ENCODE data around the gene PROP1.
"Not testable (repeated sequence)": the region's sequence is repeated elsewhere in the genome, so short reads cannot be mapped to it uniquely, and the experiment has no call there.

DNA sequence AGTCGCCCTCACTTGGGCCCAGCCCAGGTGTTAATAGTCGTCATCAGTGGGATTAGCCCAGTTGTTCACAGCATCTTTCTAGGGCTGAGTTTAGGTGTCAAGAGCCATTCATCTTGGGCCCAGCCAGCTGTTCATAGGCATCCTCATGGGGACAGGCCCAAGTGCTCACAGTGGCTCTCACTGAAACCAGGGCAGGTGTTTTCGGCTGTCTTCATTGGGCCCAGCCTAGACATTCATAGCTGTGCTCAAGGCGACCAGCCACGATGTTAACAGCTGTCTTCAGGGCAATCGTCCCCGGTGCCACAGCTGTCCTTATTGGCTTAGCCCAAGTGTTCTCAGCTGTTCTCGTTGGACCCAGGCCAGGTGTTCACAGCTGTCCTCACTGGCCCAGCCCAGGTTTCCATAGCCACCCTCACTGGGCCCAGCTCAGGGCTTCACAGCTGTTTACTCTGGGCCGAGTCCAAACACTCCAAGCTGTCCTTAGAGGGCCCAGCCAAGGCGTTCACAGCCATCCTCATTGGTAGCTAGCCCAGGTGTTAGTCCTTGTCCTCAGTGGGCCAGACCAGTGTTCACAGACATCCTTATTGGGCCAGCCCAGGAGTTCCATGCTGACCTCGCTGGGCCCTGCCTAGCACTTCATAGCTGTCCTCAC, 23.5 kb upstream of the PROP1 start:
- TF ChIP-seq, protein P1, sequence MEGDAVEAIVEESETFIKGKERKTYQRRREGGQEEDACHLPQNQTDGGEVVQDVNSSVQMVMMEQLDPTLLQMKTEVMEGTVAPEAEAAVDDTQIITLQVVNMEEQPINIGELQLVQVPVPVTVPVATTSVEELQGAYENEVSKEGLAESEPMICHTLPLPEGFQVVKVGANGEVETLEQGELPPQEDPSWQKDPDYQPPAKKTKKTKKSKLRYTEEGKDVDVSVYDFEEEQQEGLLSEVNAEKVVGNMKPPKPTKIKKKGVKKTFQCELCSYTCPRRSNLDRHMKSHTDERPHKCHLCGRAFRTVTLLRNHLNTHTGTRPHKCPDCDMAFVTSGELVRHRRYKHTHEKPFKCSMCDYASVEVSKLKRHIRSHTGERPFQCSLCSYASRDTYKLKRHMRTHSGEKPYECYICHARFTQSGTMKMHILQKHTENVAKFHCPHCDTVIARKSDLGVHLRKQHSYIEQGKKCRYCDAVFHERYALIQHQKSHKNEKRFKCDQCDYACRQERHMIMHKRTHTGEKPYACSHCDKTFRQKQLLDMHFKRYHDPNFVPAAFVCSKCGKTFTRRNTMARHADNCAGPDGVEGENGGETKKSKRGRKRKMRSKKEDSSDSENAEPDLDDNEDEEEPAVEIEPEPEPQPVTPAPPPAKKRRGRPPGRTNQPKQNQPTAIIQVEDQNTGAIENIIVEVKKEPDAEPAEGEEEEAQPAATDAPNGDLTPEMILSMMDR (IDR thresholded peaks at IDR 0.05; ENCODE audit: poor library complexity, severe bottlenecking): not testable (repeated sequence)
- TF ChIP-seq RAD21 (conservative IDR thresholded peaks at IDR 0.05); EP300 (conservative IDR thresholded peaks at IDR 0.05; ENCODE audit: poor library complexity, severe bottlenecking); TAF1 (IDR thresholded peaks at IDR 0.05; ENCODE audit: low read depth); POLR2AphosphoS5 (IDR thresholded peaks at IDR 0.05); EZH2 (IDR thresholded peaks at IDR 0.05; ENCODE audit: borderline replicate concordance, insufficient read depth, low read length, poor library complexity, severe bottlenecking); MXI1 (conservative IDR thresholded peaks at IDR 0.05; ENCODE audit: poor library complexity, severe bottlenecking); SMC3 (conservative IDR thresholded peaks at IDR 0.05; ENCODE audit: poor library complexity): not testable (repeated sequence)
- TF ChIP-seq, protein P2, sequence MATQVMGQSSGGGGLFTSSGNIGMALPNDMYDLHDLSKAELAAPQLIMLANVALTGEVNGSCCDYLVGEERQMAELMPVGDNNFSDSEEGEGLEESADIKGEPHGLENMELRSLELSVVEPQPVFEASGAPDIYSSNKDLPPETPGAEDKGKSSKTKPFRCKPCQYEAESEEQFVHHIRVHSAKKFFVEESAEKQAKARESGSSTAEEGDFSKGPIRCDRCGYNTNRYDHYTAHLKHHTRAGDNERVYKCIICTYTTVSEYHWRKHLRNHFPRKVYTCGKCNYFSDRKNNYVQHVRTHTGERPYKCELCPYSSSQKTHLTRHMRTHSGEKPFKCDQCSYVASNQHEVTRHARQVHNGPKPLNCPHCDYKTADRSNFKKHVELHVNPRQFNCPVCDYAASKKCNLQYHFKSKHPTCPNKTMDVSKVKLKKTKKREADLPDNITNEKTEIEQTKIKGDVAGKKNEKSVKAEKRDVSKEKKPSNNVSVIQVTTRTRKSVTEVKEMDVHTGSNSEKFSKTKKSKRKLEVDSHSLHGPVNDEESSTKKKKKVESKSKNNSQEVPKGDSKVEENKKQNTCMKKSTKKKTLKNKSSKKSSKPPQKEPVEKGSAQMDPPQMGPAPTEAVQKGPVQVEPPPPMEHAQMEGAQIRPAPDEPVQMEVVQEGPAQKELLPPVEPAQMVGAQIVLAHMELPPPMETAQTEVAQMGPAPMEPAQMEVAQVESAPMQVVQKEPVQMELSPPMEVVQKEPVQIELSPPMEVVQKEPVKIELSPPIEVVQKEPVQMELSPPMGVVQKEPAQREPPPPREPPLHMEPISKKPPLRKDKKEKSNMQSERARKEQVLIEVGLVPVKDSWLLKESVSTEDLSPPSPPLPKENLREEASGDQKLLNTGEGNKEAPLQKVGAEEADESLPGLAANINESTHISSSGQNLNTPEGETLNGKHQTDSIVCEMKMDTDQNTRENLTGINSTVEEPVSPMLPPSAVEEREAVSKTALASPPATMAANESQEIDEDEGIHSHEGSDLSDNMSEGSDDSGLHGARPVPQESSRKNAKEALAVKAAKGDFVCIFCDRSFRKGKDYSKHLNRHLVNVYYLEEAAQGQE (IDR thresholded peaks at IDR 0.05; ENCODE audit: borderline replicate concordance): not testable (repeated sequence)

All from neural cell (in vitro differentiated cells).